GM12864 (cell line): ENCODE measurements around the gene KLF13.
A peak's percentile ranks its signal among the peaks of the same experiment; 100 is the strongest.

Experiments used
- DNase-seq: peaks from one replicate; pipeline ENCODE4 v3.0.0-alpha.2; 2011; ENCODE audit warnings: low read depth
- H3K4me3 ChIP-seq: 2 replicates; pipeline ENCODE4 v1.5.1; 2011; ENCODE audit warnings: mild to moderate bottlenecking, low read depth, low read length, control low read depth
- TF ChIP-seq, protein P1 (sequence below): IDR thresholded peaks from 2 replicates; pipeline ENCODE4 v1.5.1; 2011; ENCODE audit warnings: low read depth, mild to moderate bottlenecking, moderate library complexity, low read length, control low read depth, inconsistent platforms; ENCODE audit errors: missing control alignments

Gene KLF13

DNA sequence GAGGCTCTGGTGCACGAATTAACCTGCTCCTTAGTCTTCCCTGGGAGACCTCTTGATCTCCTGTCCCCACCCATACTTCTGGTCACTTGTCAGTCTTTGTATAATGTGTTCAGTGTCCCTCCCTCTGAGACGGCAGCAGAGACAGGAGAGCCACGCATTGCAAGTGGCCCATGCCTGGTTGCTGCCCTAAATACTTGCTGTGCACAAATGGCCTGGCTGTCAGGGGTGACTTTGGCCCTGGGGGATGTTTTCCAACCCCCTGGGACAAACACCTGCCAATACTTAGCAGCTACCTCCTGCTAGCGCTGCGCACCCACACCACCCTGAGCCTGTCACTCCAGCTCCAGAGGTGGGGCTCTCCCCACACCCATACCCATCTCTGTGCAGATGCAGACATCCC, 17.2 kb downstream of the KLF13 start:
- no peak for DNase-seq
- H3K4me3 ChIP-seq, result no peak overlapping the region
- TF ChIP-seq, protein P1, sequence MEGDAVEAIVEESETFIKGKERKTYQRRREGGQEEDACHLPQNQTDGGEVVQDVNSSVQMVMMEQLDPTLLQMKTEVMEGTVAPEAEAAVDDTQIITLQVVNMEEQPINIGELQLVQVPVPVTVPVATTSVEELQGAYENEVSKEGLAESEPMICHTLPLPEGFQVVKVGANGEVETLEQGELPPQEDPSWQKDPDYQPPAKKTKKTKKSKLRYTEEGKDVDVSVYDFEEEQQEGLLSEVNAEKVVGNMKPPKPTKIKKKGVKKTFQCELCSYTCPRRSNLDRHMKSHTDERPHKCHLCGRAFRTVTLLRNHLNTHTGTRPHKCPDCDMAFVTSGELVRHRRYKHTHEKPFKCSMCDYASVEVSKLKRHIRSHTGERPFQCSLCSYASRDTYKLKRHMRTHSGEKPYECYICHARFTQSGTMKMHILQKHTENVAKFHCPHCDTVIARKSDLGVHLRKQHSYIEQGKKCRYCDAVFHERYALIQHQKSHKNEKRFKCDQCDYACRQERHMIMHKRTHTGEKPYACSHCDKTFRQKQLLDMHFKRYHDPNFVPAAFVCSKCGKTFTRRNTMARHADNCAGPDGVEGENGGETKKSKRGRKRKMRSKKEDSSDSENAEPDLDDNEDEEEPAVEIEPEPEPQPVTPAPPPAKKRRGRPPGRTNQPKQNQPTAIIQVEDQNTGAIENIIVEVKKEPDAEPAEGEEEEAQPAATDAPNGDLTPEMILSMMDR, result no peak

DNA sequence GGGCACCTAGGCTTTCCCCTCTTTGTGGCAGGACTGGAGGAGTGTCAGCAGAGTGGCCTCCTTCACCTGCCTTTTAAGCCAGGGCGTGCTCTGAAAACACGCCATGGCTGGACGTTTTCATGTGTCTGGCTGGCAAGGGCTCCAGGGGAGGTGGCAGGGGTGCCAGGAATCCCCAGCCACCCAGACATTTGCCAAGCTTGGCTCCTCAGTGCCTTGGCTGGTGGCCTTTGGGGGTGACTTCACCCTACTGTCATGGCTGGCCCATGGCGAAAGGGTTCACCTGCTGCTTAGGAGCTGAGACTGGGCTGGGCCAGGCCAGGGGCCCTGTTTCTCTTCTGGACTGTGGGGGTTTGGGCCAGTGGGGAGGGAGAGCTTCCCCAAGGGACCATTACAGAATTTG, 17.6 kb downstream of the KLF13 start:
- H3K4me3 ChIP-seq, result no peak overlapping the region
- TF ChIP-seq, protein P1, result no peak
- DNase-seq, result no peak

DNA sequence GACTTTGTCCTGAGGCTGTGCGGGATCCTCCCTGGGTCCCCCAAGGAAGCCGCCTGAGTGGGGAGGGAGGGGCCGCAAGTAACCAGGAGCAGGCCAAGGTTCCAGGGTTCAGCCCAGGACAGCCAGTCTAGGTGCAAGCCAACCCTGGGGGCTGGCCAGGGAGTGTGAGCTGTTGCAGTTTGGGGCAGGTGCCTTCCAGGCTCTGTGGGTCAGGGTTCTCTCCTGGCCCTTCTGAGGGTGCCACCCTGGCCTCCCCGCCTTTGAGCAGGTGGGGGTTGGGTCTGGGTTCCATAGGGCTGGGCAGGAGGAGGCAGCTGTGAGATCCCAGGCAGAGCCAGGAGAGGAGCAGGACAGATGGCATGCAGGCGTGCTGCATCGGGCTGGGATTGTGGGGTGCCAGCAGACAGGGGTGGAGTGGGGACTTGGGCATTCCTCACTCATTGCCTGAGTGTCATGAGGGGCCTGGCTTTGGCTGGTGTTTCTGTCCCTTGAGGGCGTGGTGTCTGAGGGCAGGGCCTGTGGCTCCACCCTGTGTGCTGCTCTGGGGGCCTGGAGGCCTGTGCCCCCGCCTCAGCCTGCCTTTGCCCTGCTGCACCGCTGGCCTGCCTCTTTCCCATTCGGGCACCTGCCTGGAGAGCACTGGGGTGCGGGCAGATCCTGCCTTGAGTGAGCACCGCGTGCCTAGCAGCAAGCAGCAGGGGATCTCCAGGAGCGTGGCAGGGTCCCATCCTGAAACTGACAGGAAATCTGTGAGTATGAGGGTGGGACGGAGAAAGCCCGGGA, 18.4 kb downstream of the KLF13 start:
- TF ChIP-seq, protein P1, result no peak
- no peak for DNase-seq
- peak overlapping the region; percentile 67 for H3K4me3 ChIP-seq

DNA sequence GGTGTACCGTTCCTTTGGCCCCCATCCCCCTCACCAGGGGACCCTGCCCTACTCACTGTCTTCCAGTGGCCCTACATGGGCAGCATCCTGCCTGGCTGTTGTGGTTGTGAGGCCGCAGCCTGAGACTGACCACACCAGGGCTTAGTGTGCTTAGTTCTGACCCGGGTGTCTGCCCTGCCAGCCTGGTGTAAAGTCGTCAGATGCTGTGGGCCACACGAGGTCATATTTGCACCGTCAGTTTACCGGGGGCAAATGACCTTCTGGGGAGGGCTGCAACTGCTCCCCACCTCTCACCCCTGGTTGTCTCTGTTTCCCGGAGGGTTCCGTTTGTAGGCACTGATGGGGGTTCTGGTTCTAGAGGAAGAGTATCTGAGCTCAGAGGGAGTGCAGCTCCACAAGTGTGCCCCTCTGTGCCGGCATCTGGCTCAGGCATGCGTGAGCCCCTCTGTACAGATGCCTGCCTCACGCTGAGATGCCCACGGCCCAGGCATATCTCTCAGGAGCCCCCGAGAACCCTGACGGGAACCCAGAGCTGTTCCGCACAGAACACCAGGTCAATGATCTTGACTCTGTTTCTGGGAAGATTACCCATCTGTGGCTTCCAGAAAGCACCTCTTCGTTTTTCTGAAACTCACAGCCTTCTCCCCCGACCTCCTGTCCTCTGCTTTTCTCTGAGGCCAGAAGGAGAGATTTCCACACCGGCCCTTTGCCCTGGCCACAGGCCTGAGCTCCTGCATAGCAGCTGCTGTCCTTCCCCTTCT, 19.2 kb downstream of the KLF13 start:
- no peak for DNase-seq
- TF ChIP-seq, protein P1, result no peak
- peak overlapping the region; percentile 67 for H3K4me3 ChIP-seq

DNA sequence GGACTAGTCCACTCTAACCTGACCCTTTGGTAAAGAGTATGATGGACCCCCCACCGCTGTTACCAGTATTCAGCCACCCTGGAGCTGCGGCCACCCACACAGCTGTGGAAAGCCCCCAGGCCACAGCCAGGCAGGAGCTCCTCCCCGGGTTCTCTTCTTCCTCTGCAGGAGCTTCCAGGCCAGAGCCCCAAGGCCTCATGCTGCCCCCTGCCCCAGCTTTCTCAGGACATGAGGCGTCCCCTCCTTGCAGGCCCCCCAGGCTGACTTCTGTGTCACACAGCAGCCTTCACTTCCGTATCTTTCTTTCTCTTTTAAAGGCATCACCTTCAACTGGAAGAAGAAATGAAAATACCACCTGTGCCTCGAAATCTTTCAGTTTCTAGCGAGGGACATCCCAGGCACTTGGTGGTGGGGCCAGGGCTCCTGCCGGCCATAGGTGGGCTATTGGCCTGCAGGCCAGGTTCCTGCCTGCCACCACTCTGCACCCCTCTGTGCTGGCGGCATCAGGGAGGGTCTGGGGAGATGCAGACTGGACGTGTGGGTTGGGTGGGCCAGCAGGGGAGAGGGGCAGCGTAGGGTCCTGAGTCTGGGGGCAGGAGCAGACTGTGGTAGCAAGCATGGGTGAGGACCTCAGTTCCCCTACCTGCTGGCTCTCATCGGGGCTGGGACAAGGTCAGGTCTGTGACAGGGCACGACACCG, 19.9 kb downstream of the KLF13 start:
- H3K4me3 ChIP-seq, result peak overlapping the region; percentile 67
- TF ChIP-seq, protein P1, result no peak
- peak; percentile 64 for DNase-seq

DNA sequence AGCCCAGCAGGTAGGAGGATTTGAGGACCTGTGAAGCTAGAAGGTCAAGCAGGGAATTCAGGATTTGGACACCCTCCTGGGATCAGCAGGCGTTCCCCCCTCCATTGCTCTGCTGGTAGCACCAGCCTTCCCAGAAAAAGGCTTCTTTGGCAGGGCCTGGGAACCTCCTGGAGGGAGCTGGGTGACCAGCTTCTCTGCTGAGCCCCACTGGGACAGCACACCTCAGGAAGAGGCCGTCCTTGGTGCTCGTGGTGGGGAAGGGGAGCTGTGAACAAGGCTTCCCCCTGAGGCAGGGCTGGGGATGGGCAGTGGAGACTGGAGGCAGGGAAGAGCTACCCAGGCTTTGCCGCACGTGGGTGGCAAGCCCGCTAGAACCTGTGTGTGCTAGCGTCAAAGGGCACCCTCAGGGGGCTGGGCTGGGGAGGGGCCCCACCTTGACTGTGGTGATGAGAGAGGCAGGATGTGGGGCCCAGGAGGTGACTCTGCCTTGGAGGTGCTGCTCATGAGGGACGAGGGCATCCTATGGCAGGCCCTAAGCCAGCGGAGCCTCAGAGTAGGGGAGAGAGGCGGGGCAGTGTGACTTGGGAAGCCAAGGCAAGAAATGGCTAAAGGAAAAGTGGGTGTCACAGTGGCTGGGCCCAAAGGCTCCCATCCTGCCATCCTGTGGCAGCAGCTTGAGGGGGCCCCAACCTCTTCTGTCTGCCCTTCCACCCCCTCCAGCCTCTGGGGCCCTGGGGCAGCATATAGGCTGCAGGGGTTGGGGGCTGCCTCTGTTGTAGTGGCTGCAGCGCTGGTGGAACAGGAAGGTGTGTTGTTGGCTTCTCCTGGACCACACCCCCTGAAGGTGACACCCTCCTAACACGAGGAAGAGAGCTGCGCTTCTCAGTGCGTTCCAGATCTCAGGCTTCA, 20.7 kb downstream of the KLF13 start:
- TF ChIP-seq, protein P1, result no peak
- DNase-seq, result no peak
- H3K4me3 ChIP-seq, result peak overlapping the region; percentile 67
